ENCODE measurements around the gene PRKCE. TPM values are rescaled to one million over a fixed set of nuclear protein-coding genes. Genes with fewer than 3 reads are reported as not detected.

The PRKCE gene
- total and polyA plus RNA-seq, 2 experiments from 2014 or later = 0.94 to 1.2 TPM

- ATAC-seq (no peak), DNase-seq (ENCODE audit: low spot score) (no peak)
- H3K27ac Mint-ChIP-seq = no peak overlapping the region
- no peaks in the 10 kb centered on the region; the same call in 2 of the 3 replicates for H3K36me3 Mint-ChIP-seq (ENCODE audit: low read depth)
- Histone ChIP-seq H3K4me3 (no peak overlapping the region), H3K27ac (ENCODE audit: low read depth) (no peak overlapping the region), H3K27me3 (ENCODE audit: insufficient read depth) (no peaks in the 10 kb centered on the region), H3K36me3 (ENCODE audit: insufficient read depth) (no peaks in the 10 kb centered on the region), H2AFZ (no peak overlapping the region), H3K4me1 (ENCODE audit: insufficient read depth) (peaks cover 3% of the 10 kb centered on the region; the same call in 1 of the 2 replicates), H3K79me2 (replicated peaks; ENCODE audit: insufficient read depth) (no peaks in the 10 kb centered on the region), H4K20me1 (replicated peaks; ENCODE audit: insufficient read depth) (no peaks in the 10 kb centered on the region), H3K4me2 (no peak overlapping the region), H3K9me2 (ENCODE audit: insufficient read depth) (peaks cover 14% of the 10 kb centered on the region), H3F3A (replicated peaks; ENCODE audit: low read depth) (no peaks in the 10 kb centered on the region)
- TF ChIP-seq CREB1 (CRISPR knock-in tag; IDR thresholded peaks at IDR 0.05; ENCODE audit: low read depth) = no peak
- peaks cover 5% of the 10 kb centered on the region; the same call in 2 of the 3 replicates for H3K9me3 Mint-ChIP-seq
- peaks cover 2% of the 10 kb centered on the region for H3K27me3 Mint-ChIP-seq (ENCODE audit: insufficient read depth, low read depth, poor library complexity)
- H3K4me3 Mint-ChIP-seq = no peak overlapping the region
- H3K4me1 Mint-ChIP-seq = peaks cover 3% of the 10 kb centered on the region; the same call in 2 of the 3 replicates
Observed at GRCh38 chr2:45884126-45884525, 232.7 kb downstream of the PRKCE start.

GRCh38 chr2:45885171-45885621, 233.7 kb downstream of the PRKCE start:
- peaks cover 3% of the 10 kb centered on the region; the same call in 2 of the 3 replicates for H3K4me1 Mint-ChIP-seq
- H4K20me1 ChIP-seq (replicated peaks; ENCODE audit: insufficient read depth) = no peaks in the 10 kb centered on the region
- no peaks in the 10 kb centered on the region for H3K9me3 Mint-ChIP-seq

More at GRCh38 chr2:45885171-45885621, 233.7 kb downstream of the PRKCE start:
- no peak for DNase-seq (ENCODE audit: low spot score)
- peaks cover 10% of the 10 kb centered on the region for H3K9me2 ChIP-seq (ENCODE audit: insufficient read depth)
- H3K27ac ChIP-seq (ENCODE audit: low read depth) = no peak overlapping the region
- Mint-ChIP-seq H3K27me3 (ENCODE audit: insufficient read depth, low read depth, poor library complexity) (peaks cover 2% of the 10 kb centered on the region), H3K4me3 (no peak overlapping the region), H3K36me3 (ENCODE audit: low read depth) (no peaks in the 10 kb centered on the region), H3K27ac (no peak overlapping the region)
- TF ChIP-seq ZNF331 (CRISPR knock-in tag; IDR thresholded peaks at IDR 0.05; ENCODE audit: low read depth) = no peak
- no peak for TF ChIP-seq NANOG (IDR thresholded peaks at IDR 0.05; ENCODE audit: borderline replicate concordance)
- no peak for TF ChIP-seq JUNB (IDR thresholded peaks at IDR 0.05; ENCODE audit: unreplicated experiment)
- TF ChIP-seq, protein P1, sequence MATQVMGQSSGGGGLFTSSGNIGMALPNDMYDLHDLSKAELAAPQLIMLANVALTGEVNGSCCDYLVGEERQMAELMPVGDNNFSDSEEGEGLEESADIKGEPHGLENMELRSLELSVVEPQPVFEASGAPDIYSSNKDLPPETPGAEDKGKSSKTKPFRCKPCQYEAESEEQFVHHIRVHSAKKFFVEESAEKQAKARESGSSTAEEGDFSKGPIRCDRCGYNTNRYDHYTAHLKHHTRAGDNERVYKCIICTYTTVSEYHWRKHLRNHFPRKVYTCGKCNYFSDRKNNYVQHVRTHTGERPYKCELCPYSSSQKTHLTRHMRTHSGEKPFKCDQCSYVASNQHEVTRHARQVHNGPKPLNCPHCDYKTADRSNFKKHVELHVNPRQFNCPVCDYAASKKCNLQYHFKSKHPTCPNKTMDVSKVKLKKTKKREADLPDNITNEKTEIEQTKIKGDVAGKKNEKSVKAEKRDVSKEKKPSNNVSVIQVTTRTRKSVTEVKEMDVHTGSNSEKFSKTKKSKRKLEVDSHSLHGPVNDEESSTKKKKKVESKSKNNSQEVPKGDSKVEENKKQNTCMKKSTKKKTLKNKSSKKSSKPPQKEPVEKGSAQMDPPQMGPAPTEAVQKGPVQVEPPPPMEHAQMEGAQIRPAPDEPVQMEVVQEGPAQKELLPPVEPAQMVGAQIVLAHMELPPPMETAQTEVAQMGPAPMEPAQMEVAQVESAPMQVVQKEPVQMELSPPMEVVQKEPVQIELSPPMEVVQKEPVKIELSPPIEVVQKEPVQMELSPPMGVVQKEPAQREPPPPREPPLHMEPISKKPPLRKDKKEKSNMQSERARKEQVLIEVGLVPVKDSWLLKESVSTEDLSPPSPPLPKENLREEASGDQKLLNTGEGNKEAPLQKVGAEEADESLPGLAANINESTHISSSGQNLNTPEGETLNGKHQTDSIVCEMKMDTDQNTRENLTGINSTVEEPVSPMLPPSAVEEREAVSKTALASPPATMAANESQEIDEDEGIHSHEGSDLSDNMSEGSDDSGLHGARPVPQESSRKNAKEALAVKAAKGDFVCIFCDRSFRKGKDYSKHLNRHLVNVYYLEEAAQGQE (IDR thresholded peaks at IDR 0.05; ENCODE audit: unreplicated experiment) = no peak
- TF ChIP-seq CREB1 (CRISPR knock-in tag; IDR thresholded peaks at IDR 0.05; ENCODE audit: low read depth) = no peak
- TF ChIP-seq STAT1 (IDR thresholded peaks at IDR 0.05; ENCODE audit: unreplicated experiment) = no peak
- TF ChIP-seq, protein P2, sequence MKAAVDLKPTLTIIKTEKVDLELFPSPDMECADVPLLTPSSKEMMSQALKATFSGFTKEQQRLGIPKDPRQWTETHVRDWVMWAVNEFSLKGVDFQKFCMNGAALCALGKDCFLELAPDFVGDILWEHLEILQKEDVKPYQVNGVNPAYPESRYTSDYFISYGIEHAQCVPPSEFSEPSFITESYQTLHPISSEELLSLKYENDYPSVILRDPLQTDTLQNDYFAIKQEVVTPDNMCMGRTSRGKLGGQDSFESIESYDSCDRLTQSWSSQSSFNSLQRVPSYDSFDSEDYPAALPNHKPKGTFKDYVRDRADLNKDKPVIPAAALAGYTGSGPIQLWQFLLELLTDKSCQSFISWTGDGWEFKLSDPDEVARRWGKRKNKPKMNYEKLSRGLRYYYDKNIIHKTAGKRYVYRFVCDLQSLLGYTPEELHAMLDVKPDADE (IDR thresholded peaks at IDR 0.05) = no peak
- TF ChIP-seq EZH2 (IDR thresholded peaks at IDR 0.05; ENCODE audit: low read depth, unreplicated experiment) = no peak
- no peak for TF ChIP-seq ZNF114 (CRISPR knock-in tag; IDR thresholded peaks at IDR 0.05)
- TF ChIP-seq, protein P3, sequence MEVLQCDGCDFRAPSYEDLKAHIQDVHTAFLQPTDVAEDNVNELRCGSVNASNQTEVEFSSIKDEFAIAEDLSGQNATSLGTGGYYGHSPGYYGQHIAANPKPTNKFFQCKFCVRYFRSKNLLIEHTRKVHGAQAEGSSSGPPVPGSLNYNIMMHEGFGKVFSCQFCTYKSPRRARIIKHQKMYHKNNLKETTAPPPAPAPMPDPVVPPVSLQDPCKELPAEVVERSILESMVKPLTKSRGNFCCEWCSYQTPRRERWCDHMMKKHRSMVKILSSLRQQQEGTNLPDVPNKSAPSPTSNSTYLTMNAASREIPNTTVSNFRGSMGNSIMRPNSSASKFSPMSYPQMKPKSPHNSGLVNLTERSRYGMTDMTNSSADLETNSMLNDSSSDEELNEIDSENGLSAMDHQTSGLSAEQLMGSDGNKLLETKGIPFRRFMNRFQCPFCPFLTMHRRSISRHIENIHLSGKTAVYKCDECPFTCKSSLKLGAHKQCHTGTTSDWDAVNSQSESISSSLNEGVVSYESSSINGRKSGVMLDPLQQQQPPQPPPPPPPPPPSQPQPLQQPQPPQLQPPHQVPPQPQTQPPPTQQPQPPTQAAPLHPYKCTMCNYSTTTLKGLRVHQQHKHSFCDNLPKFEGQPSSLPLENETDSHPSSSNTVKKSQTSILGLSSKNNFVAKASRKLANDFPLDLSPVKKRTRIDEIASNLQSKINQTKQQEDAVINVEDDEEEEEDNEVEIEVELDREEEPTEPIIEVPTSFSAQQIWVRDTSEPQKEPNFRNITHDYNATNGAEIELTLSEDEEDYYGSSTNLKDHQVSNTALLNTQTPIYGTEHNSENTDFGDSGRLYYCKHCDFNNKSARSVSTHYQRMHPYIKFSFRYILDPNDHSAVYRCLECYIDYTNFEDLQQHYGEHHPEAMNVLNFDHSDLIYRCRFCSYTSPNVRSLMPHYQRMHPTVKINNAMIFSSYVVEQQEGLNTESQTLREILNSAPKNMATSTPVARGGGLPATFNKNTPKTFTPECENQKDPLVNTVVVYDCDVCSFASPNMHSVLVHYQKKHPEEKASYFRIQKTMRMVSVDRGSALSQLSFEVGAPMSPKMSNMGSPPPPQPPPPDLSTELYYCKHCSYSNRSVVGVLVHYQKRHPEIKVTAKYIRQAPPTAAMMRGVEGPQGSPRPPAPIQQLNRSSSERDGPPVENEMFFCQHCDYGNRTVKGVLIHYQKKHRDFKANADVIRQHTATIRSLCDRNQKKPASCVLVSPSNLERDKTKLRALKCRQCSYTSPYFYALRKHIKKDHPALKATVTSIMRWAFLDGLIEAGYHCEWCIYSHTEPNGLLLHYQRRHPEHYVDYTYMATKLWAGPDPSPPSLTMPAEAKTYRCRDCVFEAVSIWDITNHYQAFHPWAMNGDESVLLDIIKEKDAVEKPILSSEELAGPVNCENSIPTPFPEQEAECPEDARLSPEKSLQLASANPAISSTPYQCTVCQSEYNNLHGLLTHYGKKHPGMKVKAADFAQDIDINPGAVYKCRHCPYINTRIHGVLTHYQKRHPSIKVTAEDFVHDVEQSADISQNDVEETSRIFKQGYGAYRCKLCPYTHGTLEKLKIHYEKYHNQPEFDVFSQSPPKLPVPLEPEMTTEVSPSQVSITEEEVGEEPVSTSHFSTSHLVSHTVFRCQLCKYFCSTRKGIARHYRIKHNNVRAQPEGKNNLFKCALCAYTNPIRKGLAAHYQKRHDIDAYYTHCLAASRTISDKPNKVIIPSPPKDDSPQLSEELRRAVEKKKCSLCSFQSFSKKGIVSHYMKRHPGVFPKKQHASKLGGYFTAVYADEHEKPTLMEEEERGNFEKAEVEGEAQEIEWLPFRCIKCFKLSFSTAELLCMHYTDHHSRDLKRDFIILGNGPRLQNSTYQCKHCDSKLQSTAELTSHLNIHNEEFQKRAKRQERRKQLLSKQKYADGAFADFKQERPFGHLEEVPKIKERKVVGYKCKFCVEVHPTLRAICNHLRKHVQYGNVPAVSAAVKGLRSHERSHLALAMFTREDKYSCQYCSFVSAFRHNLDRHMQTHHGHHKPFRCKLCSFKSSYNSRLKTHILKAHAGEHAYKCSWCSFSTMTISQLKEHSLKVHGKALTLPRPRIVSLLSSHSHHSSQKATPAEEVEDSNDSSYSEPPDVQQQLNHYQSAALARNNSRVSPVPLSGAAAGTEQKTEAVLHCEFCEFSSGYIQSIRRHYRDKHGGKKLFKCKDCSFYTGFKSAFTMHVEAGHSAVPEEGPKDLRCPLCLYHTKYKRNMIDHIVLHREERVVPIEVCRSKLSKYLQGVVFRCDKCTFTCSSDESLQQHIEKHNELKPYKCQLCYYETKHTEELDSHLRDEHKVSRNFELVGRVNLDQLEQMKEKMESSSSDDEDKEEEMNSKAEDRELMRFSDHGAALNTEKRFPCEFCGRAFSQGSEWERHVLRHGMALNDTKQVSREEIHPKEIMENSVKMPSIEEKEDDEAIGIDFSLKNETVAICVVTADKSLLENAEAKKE (CRISPR knock-in tag; IDR thresholded peaks at IDR 0.05) = no peak
- TF ChIP-seq POLR2AphosphoS5 (IDR thresholded peaks at IDR 0.05; ENCODE audit: low read depth) = no peak
- no peak overlapping the region for H2AFZ ChIP-seq
- ATAC-seq = no peak
- H3K27me3 ChIP-seq (ENCODE audit: insufficient read depth) = no peaks in the 10 kb centered on the region
- no peak overlapping the region for H3K4me2 ChIP-seq
- H3K36me3 ChIP-seq (ENCODE audit: insufficient read depth) = no peaks in the 10 kb centered on the region
- H3K4me3 ChIP-seq = no peak overlapping the region
- H3F3A ChIP-seq (replicated peaks; ENCODE audit: low read depth) = no peaks in the 10 kb centered on the region
- no peaks in the 10 kb centered on the region for H3K79me2 ChIP-seq (replicated peaks; ENCODE audit: insufficient read depth)
- H3K4me1 ChIP-seq (ENCODE audit: insufficient read depth) = peaks cover 3% of the 10 kb centered on the region; the same call in 1 of the 2 replicates
